ENCODE measurements around the gene DNAH6.

- TF ChIP-seq, protein P1, sequence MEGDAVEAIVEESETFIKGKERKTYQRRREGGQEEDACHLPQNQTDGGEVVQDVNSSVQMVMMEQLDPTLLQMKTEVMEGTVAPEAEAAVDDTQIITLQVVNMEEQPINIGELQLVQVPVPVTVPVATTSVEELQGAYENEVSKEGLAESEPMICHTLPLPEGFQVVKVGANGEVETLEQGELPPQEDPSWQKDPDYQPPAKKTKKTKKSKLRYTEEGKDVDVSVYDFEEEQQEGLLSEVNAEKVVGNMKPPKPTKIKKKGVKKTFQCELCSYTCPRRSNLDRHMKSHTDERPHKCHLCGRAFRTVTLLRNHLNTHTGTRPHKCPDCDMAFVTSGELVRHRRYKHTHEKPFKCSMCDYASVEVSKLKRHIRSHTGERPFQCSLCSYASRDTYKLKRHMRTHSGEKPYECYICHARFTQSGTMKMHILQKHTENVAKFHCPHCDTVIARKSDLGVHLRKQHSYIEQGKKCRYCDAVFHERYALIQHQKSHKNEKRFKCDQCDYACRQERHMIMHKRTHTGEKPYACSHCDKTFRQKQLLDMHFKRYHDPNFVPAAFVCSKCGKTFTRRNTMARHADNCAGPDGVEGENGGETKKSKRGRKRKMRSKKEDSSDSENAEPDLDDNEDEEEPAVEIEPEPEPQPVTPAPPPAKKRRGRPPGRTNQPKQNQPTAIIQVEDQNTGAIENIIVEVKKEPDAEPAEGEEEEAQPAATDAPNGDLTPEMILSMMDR (IDR thresholded peaks at IDR 0.05), result no peak
- no peak for TF ChIP-seq POLR2A (IDR thresholded peaks at IDR 0.05)
Measured at GRCh38 chr2:84647267-84647666, 131.0 kb downstream of the DNAH6 start.

All from gastroesophageal sphincter (tissue), 3 donors.